OCI-LY7 (cell line): ENCODE measurements around the gene MAGI1. TPM values are rescaled to one million over a fixed set of nuclear protein-coding genes. Genes with fewer than 3 reads are reported as not detected.

Experiments used
- BruUV-seq: library from RNA; stranded (reverse); fragments of 400-500 nt; replicated peaks from 2 replicates; lab custom pipeline; 2021; lab: Mats Ljungman, UMichigan
- CTCF ChIA-PET: fragments of 300-600 bp; sonication (Branson Sonifier 250); formaldehyde crosslinking; loops from one replicate; lab custom pipeline; 2022; ENCODE audit warnings: antibody characterized with exemption; ENCODE audit not compliant: unreplicated experiment; lab: Charles Lee
- POLR2A ChIA-PET: fragments of 300-600 bp; sonication (Branson Sonifier 250); formaldehyde crosslinking; loops from one replicate; lab custom pipeline; 2022; ENCODE audit warnings: antibody characterized with exemption; lab: Charles Lee
- DNase-seq: peaks from one replicate; pipeline ENCODE4 v3.0.0-alpha.2; 2015; ENCODE audit warnings: low spot score
- H2AFZ ChIP-seq: fragments of 200-600 bp; sonication (generic), shearing (Covaris generic); 2 replicates; pipeline ENCODE4 v1.6.1; 2014; ENCODE audit warnings: mild to moderate bottlenecking, antibody characterized with exemption, low read length, moderate library complexity
- H3K27ac ChIP-seq: fragments of 200-600 bp; sonication (generic); 2 replicates; pipeline ENCODE4 v1.5.1; 2014; ENCODE audit warnings: mixed run types, low read depth, mild to moderate bottlenecking, moderate library complexity, low read length, inconsistent platforms; ENCODE audit not compliant: poor library complexity, severe bottlenecking
- H3K36me3 ChIP-seq: fragments of 200-600 bp; sonication (generic); 2 replicates; pipeline ENCODE4 v1.6.1; 2014; ENCODE audit warnings: mild to moderate bottlenecking, antibody characterized with exemption, low read length, moderate library complexity, mixed read lengths; ENCODE audit not compliant: insufficient read depth
- H3K4me1 ChIP-seq: fragments of 200-600 bp; sonication (generic); 2 replicates; pipeline ENCODE4 v1.5.1; 2014; ENCODE audit warnings: mild to moderate bottlenecking, low read length; ENCODE audit not compliant: insufficient read depth, poor library complexity, severe bottlenecking
- H3K4me2 ChIP-seq: fragments of 200-600 bp; sonication (generic); 2 replicates; pipeline ENCODE4 v1.6.1; 2014; ENCODE audit warnings: mild to moderate bottlenecking, low read length
- H3K4me3 ChIP-seq: fragments of 200-600 bp; sonication (generic); 2 replicates; pipeline ENCODE4 v1.5.1; 2014; ENCODE audit warnings: mild to moderate bottlenecking, low read depth, low read length; ENCODE audit not compliant: poor library complexity, severe bottlenecking
- H3K79me2 ChIP-seq: fragments of 200-600 bp; sonication (generic); 2 replicates; pipeline ENCODE4 v1.6.1; 2016; ENCODE audit warnings: low read depth, mild to moderate bottlenecking, low read length, moderate library complexity, mixed read lengths; ENCODE audit not compliant: insufficient read depth
- H3K9me2 ChIP-seq: fragments of 200-600 bp; sonication (generic); 2 replicates; pipeline ENCODE4 v1.6.1; 2016; ENCODE audit warnings: mild to moderate bottlenecking, low read length, mixed read lengths; ENCODE audit not compliant: insufficient read depth
- H3K9me3 ChIP-seq: fragments of 200-600 bp; sonication (generic); 2 replicates; pipeline ENCODE4 v1.6.1; 2014; ENCODE audit warnings: mild to moderate bottlenecking, mixed run types, low read length, mixed read lengths
- H4K20me1 ChIP-seq: fragments of 200-600 bp; sonication (generic); 2 replicates; pipeline ENCODE4 v1.6.1; 2014; ENCODE audit warnings: mild to moderate bottlenecking, antibody characterized with exemption, low read length, moderate library complexity, mixed read lengths; ENCODE audit not compliant: insufficient read depth
- EZH2phosphoT487 ChIP-seq: fragments of 200-600 bp; sonication (generic); IDR thresholded peaks from 2 replicates; pipeline ENCODE4 v1.6.1; 2018; ENCODE audit warnings: low read depth, borderline replicate concordance, mild to moderate bottlenecking, mixed run types, antibody characterized with exemption, low read length, moderate library complexity, mixed read lengths
- intact Hi-C: fragments of 100-400 bp; cut with micrococcal nuclease; formaldehyde crosslinking; loops from one replicate; pipeline ENCODE4 v1.10.0; 2022; ENCODE audit not compliant: unreplicated experiment
- total RNA-seq, 2 experiments: library from RNA; depleted of rRNA in 1 of 2; stranded (reverse); fragments of >200 nt in 1 of 2; shearing (Covaris generic) in 1 of 2; gene quantifications; 2 replicates each; pipeline ENCODE4 v1.2.3, GENCODE V29; 2014 to 2022
- TF ChIP-seq, protein P1 (sequence below): fragments of 200-600 bp; sonication (generic); conservative IDR thresholded peaks from 2 replicates; pipeline ENCODE4 v1.5.1; 2014; ENCODE audit warnings: mild to moderate bottlenecking, antibody characterized with exemption, low read length, moderate library complexity, mixed read lengths

MAGI1 gene
- total RNA-seq, 2 experiments from 2014 or later: 0.63 to 2.5 TPM

DNA sequence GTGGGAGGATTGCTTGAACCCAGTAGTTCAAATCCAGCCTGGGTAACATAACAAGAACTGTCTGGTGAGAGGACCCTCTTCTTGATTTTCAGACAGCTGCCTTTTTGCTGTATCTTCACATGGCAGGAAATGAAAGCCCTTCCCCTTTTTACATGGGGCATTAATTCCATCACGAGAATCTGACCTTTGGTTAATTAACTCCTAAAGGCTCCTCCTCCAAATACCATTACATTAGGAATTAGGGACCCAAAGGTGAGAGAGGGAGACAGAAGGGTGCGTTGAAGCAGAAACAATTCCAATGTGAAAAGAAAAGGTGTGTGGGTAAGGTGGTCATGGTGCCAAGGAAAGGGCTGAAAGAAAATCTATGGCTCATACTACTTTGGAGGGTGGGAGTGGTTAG is 536.2 kb downstream of the MAGI1 start:
- CTCF ChIA-PET: no interaction called here
- no peaks in the 10 kb centered on the region for H3K79me2 ChIP-seq

DNA sequence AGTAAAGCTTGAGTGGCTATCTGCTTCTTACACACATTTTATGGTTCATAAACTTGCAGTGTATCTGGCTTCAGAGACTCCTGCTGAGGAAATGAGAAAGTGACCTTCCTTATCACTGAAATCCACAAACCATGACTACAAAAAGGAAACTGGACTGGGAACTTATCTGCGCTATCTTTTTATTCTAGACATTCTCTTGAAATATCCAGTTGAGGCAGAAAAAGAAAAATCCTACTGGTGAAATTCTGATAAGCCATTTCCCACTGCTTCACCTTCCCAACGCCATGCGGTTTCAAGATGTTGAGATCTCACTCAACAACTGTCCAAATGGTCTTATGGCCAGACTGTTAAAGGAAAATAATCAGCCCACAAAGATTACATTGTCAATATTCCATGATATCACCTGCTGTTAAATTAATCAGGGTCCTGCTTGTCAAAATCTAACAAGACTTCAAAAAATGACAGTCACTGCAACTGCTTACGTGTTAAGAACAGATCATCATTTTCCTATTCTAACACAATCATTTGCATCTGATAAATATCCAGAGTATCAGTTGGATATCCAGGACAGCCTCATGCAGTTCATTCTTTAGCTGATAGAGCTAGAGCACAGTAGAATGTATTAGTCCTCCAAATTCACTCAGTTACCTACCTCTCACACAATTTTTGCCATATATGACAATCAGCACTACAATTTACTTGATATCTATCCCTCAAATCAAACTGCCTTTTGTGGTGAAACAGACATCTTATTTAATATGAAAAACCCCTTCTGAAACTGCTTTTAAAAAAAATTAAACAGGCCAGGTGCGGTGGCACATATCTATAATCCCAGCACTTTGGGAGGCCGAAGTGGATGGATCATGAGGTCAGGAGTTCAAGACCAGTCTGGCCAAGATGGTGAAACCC is 538.1 kb downstream of the MAGI1 start:
- H3K9me2 ChIP-seq: no peaks in the 10 kb centered on the region
- H3K4me2 ChIP-seq: no peak overlapping the region
- no peak overlapping the region for H2AFZ ChIP-seq
- no peaks in the 10 kb centered on the region for H4K20me1 ChIP-seq
- DNase-seq: no peak
- no TSS peak for BruUV-seq
- H3K36me3 ChIP-seq: no peaks in the 10 kb centered on the region
- intact Hi-C loops: no loop called here
- no peaks in the 10 kb centered on the region for H3K79me2 ChIP-seq
- no peaks in the 10 kb centered on the region for H3K4me1 ChIP-seq
- no peak overlapping the region for H3K27ac ChIP-seq
- H3K9me3 ChIP-seq: no peaks in the 10 kb centered on the region
- CTCF ChIA-PET: no interaction called here
- H3K4me3 ChIP-seq: no peak overlapping the region
- TF ChIP-seq, protein P1, sequence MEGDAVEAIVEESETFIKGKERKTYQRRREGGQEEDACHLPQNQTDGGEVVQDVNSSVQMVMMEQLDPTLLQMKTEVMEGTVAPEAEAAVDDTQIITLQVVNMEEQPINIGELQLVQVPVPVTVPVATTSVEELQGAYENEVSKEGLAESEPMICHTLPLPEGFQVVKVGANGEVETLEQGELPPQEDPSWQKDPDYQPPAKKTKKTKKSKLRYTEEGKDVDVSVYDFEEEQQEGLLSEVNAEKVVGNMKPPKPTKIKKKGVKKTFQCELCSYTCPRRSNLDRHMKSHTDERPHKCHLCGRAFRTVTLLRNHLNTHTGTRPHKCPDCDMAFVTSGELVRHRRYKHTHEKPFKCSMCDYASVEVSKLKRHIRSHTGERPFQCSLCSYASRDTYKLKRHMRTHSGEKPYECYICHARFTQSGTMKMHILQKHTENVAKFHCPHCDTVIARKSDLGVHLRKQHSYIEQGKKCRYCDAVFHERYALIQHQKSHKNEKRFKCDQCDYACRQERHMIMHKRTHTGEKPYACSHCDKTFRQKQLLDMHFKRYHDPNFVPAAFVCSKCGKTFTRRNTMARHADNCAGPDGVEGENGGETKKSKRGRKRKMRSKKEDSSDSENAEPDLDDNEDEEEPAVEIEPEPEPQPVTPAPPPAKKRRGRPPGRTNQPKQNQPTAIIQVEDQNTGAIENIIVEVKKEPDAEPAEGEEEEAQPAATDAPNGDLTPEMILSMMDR: no peak
- TF ChIP-seq EZH2phosphoT487: no peak
- POLR2A ChIA-PET: interaction anchor here (1.0 to 1.3 kb wide), 2 partner anchors 14 to 38 kb away, joined by 3 read pairs; no protein-coding TSS in a partner anchor

More for the DNA sequence above, 536.2 kb downstream of the MAGI1 start:
- POLR2A ChIA-PET: no interaction called here
- no peak overlapping the region for H3K27ac ChIP-seq
- H3K9me2 ChIP-seq: no peaks in the 10 kb centered on the region; the same call in 1 of the 2 replicates
- H3K9me3 ChIP-seq: no peaks in the 10 kb centered on the region
- no peak overlapping the region for H3K4me2 ChIP-seq
- no peak overlapping the region for H2AFZ ChIP-seq
- TF ChIP-seq, protein P1: no peak
- no peak for TF ChIP-seq EZH2phosphoT487
- BruUV-seq: no TSS peak
- no peak overlapping the region for H3K4me3 ChIP-seq
- DNase-seq: no peak
- no peaks in the 10 kb centered on the region for H3K36me3 ChIP-seq
- intact Hi-C loops: no loop called here
- no peaks in the 10 kb centered on the region for H4K20me1 ChIP-seq
- no peaks in the 10 kb centered on the region for H3K4me1 ChIP-seq

DNA sequence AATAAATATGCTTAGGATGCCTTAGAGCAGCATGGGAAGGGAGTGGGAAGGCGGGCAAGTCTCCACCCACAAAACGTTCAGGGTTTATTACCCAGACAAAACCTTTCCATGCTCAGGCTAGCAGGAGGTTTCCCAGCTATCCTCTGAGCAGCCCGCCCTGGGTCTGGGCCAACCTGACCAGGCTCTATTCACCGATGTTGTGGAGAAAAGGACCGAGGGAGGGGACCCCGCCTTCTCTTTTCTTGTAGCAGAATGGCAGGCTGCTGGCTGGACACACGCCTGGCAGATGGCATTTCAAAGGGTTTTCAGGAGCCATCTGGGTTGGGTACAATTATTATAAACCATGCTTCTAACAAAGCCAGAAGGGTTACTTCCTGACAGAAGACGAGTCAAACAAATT is 540.9 kb downstream of the MAGI1 start:
- H3K36me3 ChIP-seq: no peaks in the 10 kb centered on the region
- no peaks in the 10 kb centered on the region for H4K20me1 ChIP-seq
- no peaks in the 10 kb centered on the region for H3K79me2 ChIP-seq
- ChIA-PET POLR2A (no interaction called here), CTCF (no interaction called here)
- no TSS peak for BruUV-seq
- no peak overlapping the region for H2AFZ ChIP-seq
- intact Hi-C loops: no loop called here
- H3K4me1 ChIP-seq: no peaks in the 10 kb centered on the region
- no peaks in the 10 kb centered on the region for H3K9me3 ChIP-seq
- H3K27ac ChIP-seq: no peak overlapping the region
- no peak for TF ChIP-seq EZH2phosphoT487
- TF ChIP-seq, protein P1: no peak
- H3K4me3 ChIP-seq: no peak overlapping the region
- H3K9me2 ChIP-seq: no peaks in the 10 kb centered on the region
- DNase-seq: no peak
- no peak overlapping the region for H3K4me2 ChIP-seq
